Lower lobe of right lung (tissue), 2 donors: ENCODE data around the gene HOXA11. TPM values are rescaled to one million over a fixed set of nuclear protein-coding genes. Genes with fewer than 3 reads are reported as not detected.
A peak's percentile ranks its signal among the peaks of the same experiment; 100 is the strongest.

Experiments
- ATAC-seq, 2 donors: fragments of 200-7000 bp; cut with Tn5 transposase; one replicate each; pipeline ENCODE4 v1.9.1; 2020 to 2022; ENCODE audit warnings: mild to moderate bottlenecking in 2 of 2, moderate library complexity in 2 of 2
- DNase-seq: peaks from one replicate; pipeline ENCODE4 v3.0.0-alpha.2; 2020
- H3K27ac ChIP-seq: fragments of 200-600 bp; one replicate; pipeline ENCODE4 v1.8.0; 2022
- H3K27me3 ChIP-seq: fragments of 200-600 bp; one replicate; pipeline ENCODE4 v1.8.0; 2022; ENCODE audit warnings: low read depth
- H3K36me3 ChIP-seq: fragments of 200-600 bp; one replicate; pipeline ENCODE4 v1.8.0; 2022; ENCODE audit warnings: mild to moderate bottlenecking
- H3K4me1 ChIP-seq: fragments of 200-600 bp; one replicate; pipeline ENCODE4 v1.8.0; 2022
- H3K4me3 ChIP-seq: fragments of 200-600 bp; one replicate; pipeline ENCODE4 v1.8.0; 2022; ENCODE audit warnings: mild to moderate bottlenecking
- H3K9me3 ChIP-seq: fragments of 200-600 bp; one replicate; pipeline ENCODE4 v1.8.0; 2022
- intact Hi-C: fragments of 100-400 bp; cut with DNase I; formaldehyde crosslinking; loops from one replicate; pipeline ENCODE4 v1.11.0; 2022
- total RNA-seq: library from RNA; stranded (reverse); fragmentation: NEBNext Ultra II Directional; extraction: Animal tissue kit (Norgen Biotek cat#: 25700); gene quantifications from one replicate; pipeline ENCODE4 v1.2.1, GENCODE V29; 2021
- TF ChIP-seq, protein P1 (sequence below): fragments of 200-600 bp; IDR thresholded peaks from one replicate; pipeline ENCODE4 v1.8.0; 2022; ENCODE audit warnings: antibody characterized with exemption, mild to moderate bottlenecking
- donor health status: DM: no; HTN: yes; CAD: no; lungs with severe emphysema.

Gene HOXA11
- total RNA-seq, 1 donor from 2014 or later = not detected

GRCh38 chr7:27151341-27151930, 33.6 kb downstream of the HOXA11 start:
- peak; percentile 50 for DNase-seq
- Histone ChIP-seq H3K4me1 (peaks cover 69% of the 10 kb centered on the region), H3K27me3 (peaks cover 94% of the 10 kb centered on the region), H3K4me3 (peak overlapping the region; percentile 60), H3K9me3 (no peaks in the 10 kb centered on the region), H3K27ac (peak overlapping the region; percentile 89), H3K36me3 (no peaks in the 10 kb centered on the region)
- no peak for ATAC-seq
- TF ChIP-seq, protein P1, sequence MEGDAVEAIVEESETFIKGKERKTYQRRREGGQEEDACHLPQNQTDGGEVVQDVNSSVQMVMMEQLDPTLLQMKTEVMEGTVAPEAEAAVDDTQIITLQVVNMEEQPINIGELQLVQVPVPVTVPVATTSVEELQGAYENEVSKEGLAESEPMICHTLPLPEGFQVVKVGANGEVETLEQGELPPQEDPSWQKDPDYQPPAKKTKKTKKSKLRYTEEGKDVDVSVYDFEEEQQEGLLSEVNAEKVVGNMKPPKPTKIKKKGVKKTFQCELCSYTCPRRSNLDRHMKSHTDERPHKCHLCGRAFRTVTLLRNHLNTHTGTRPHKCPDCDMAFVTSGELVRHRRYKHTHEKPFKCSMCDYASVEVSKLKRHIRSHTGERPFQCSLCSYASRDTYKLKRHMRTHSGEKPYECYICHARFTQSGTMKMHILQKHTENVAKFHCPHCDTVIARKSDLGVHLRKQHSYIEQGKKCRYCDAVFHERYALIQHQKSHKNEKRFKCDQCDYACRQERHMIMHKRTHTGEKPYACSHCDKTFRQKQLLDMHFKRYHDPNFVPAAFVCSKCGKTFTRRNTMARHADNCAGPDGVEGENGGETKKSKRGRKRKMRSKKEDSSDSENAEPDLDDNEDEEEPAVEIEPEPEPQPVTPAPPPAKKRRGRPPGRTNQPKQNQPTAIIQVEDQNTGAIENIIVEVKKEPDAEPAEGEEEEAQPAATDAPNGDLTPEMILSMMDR = no peak
- intact Hi-C loops = loop anchor here (10.0 kb wide), 1 partner anchor 777 kb away; no protein-coding TSS in a partner anchor

DNA sequence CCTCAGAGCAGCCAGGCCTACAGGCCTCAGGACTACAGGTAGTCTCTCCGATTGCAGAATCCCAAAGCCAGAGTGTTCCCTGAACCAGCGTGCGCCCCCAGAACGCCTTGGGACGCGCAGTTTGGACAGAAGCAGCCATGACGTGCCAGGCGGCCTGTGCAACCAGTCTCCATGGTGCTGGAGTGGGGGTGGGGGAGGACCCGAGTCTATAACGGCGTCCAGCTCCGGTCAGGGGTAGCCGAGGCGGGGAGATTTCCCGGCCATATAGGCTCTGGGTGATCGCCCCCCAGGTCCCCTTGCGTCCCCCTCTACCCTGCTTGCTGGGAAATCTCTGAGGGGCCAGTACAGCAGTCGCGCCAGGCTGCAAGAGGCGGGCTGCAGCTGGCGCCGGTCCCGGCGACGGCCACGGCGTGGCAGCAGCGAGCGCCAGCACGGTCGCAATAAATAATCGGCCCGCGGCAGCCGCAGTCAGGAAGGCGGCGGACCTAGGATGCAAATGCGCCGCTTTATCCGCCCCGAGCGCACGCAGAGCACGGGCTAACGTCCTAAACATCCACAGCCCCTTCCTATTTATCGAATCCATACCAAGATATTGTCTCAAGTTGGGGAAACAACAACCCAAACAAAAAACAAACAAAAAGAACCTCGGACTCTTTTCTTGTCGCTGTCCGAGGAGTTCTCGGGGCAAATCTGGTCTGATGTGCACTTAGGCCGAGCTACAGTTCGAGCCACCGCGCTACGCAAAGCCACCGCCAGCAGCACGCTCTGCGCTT, 34.3 kb downstream of the HOXA11 start:
- DNase-seq = peak; percentile 82
- TF ChIP-seq, protein P1 = peak; percentile 90
- no peaks in the 10 kb centered on the region for H3K9me3 ChIP-seq
- H3K36me3 ChIP-seq = no peaks in the 10 kb centered on the region
- H3K4me1 ChIP-seq = peaks cover 63% of the 10 kb centered on the region
- ATAC-seq = peak; percentile 75 to 87
- intact Hi-C loops = loop anchor here (10.0 kb wide), 1 partner anchor 776 kb away; no protein-coding TSS in a partner anchor
- peak overlapping the region; percentile 60 for H3K4me3 ChIP-seq
- H3K27ac ChIP-seq = peak overlapping the region; percentile 89
- H3K27me3 ChIP-seq = peaks cover 89% of the 10 kb centered on the region

- no peak for ATAC-seq
- Histone ChIP-seq H3K27me3 (peaks cover 84% of the 10 kb centered on the region), H3K27ac (peak overlapping the region; percentile 89), H3K4me1 (peaks cover 55% of the 10 kb centered on the region), H3K4me3 (peak overlapping the region; percentile 60), H3K36me3 (no peaks in the 10 kb centered on the region), H3K9me3 (no peaks in the 10 kb centered on the region)
- DNase-seq = peak; percentile 41
- intact Hi-C loops = loop anchor here (10.0 kb wide), 1 partner anchor 775 kb away; no protein-coding TSS in a partner anchor
- TF ChIP-seq, protein P1 = no peak
Measured at GRCh38 chr7:27149842-27150567, 35.0 kb downstream of the HOXA11 start.

DNA sequence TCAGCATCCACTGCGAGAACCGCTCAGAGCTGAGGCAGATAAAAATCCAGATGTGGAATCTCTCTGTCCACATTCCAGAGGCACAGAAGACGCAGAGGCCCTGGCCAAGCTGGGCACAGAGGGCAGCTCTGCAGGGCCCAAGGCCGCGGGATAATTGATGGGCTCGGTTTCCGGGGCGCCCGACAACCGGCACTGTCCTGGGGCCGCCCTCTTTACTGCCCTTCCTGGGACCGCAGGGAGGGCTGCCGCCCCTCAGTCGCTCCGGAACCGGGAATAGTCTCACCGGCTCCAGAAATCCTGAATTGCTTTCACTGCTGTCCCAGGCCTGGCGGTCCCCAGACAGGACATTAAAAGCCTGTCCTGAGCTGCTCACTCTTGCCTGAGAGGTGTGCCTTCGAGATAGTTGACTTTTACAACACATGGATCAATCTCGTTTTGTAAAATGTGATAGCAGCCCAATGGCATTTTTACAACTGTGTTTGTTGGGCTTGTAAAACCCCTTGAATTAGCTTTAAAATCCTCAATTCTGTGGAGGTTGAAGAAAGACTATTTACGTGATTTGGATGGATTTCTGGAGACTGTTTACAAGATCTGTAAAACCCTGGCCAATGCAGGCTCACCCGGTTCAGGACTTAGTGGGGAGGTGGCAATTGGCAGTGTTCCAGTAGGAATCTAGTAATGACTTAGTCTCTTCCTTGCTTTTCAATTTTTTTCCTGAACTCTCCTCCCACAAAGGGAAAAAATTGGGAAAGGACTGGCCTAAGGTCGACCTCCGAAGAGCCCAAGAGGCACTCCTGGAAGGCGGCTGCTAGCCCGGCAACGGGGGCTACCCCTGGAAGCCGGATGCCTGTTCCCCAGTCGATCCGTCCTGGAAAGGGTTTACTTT, 36.0 kb downstream of the HOXA11 start:
- peaks cover 82% of the 10 kb centered on the region for H3K27me3 ChIP-seq
- no peaks in the 10 kb centered on the region for H3K36me3 ChIP-seq
- peak overlapping the region; percentile 60 for H3K4me3 ChIP-seq
- no peak for ATAC-seq
- TF ChIP-seq, protein P1 = no peak
- H3K9me3 ChIP-seq = no peaks in the 10 kb centered on the region
- peak overlapping the region; percentile 89 for H3K27ac ChIP-seq
- no peak for DNase-seq
- H3K4me1 ChIP-seq = peaks cover 51% of the 10 kb centered on the region
- intact Hi-C loops = no loop called here
